HEK293 (cell line): ENCODE data around the gene USP2.

ENCODE experiments used
- CTCF ChIA-PET: fragments of 350-600 bp; formaldehyde crosslinking; extraction: SDS; loops from one replicate; lab custom pipeline; 2021; ENCODE audit warnings: antibody characterized with exemption; lab: Yijun Ruan, JAX
- POLR2A ChIA-PET: fragments of 300-600 bp; formaldehyde crosslinking; extraction: SDS; loops from one replicate; lab custom pipeline; 2020; ENCODE audit warnings: antibody characterized with exemption, inconsistent platforms; lab: Yijun Ruan, JAX
- H3K27ac ChIP-seq: fragments of 200-500 bp; sonication (Bioruptor generic); 2 replicates; pipeline ENCODE4 v1.5.1; 2014; ENCODE audit warnings: low read depth, low read length, control low read depth, inconsistent platforms; ENCODE audit errors: extremely low read depth
- H3K36me3 ChIP-seq, 2 experiments: fragments of 200-500 bp in 1 of 2; sonication (Bioruptor generic) in 1 of 2; 1 replicate in 1 of 2; 2 replicates in 1 of 2; pipeline ENCODE4 v1.5.1; 2014 to 2017; ENCODE audit warnings: inconsistent platforms in 2 of 2, low read length in 2 of 2; ENCODE audit not compliant: control insufficient read depth in 2 of 2, insufficient read depth in 1 of 2
- H3K4me1 ChIP-seq: fragments of 200-500 bp; sonication (Bioruptor generic); 2 replicates; pipeline ENCODE4 v1.5.1; 2014; ENCODE audit warnings: mild to moderate bottlenecking, low read length, inconsistent platforms; ENCODE audit not compliant: control insufficient read depth, insufficient read depth
- H3K4me3 ChIP-seq: 2 replicates; pipeline ENCODE4 v1.5.1; 2011; ENCODE audit warnings: low read depth, mild to moderate bottlenecking, control low read depth, low read length, moderate library complexity
- H3K9me3 ChIP-seq: fragments of 200-500 bp; sonication (Bioruptor generic); 2 replicates; pipeline ENCODE4 v1.5.1; 2014; ENCODE audit warnings: low read depth, low read length, inconsistent platforms; ENCODE audit not compliant: control insufficient read depth, insufficient read depth
- ELK4 ChIP-seq: IDR thresholded peaks from 2 replicates; pipeline ENCODE4 v1.6.1; 2011; ENCODE audit warnings: mild to moderate bottlenecking, low read depth, low read length, borderline replicate concordance
- KLF9 ChIP-seq: fragments of 450-650 bp; formaldehyde crosslinking; IDR thresholded peaks from 2 replicates; pipeline ENCODE4 v1.5.1; 2016; ENCODE audit warnings: missing biosample characterization, missing genetic modification characterization, low read depth
- OSR2 ChIP-seq: fragments of 450-650 bp; formaldehyde crosslinking; IDR thresholded peaks from 2 replicates; pipeline ENCODE4 v1.5.1; 2016; ENCODE audit warnings: missing biosample characterization, missing genetic modification characterization
- OVOL3 ChIP-seq: fragments of 450-650 bp; formaldehyde crosslinking; IDR thresholded peaks from 2 replicates; pipeline ENCODE4 v1.5.1; 2016; ENCODE audit warnings: missing biosample characterization, missing genetic modification characterization
- PATZ1 ChIP-seq: fragments of 450-650 bp; formaldehyde crosslinking; IDR thresholded peaks from 2 replicates; pipeline ENCODE4 v1.5.1; 2016; ENCODE audit warnings: missing biosample characterization, missing genetic modification characterization
- SCRT1 ChIP-seq: fragments of 450-650 bp; formaldehyde crosslinking; IDR thresholded peaks from 2 replicates; pipeline ENCODE4 v1.5.1; 2016; ENCODE audit warnings: missing biosample characterization, missing genetic modification characterization, borderline replicate concordance
- SCRT2 ChIP-seq: fragments of 450-650 bp; formaldehyde crosslinking; IDR thresholded peaks from 2 replicates; pipeline ENCODE4 v1.5.1; 2016; ENCODE audit warnings: missing biosample characterization, missing genetic modification characterization
- SP3 ChIP-seq: fragments of 450-650 bp; formaldehyde crosslinking; IDR thresholded peaks from 2 replicates; pipeline ENCODE4 v1.5.1; 2016; ENCODE audit warnings: missing biosample characterization, missing genetic modification characterization
- WT1 ChIP-seq: fragments of 450-650 bp; formaldehyde crosslinking; IDR thresholded peaks from 2 replicates; pipeline ENCODE4 v1.5.1; 2016; ENCODE audit warnings: missing biosample characterization, missing genetic modification characterization
- ZBTB20 ChIP-seq: fragments of 450-650 bp; formaldehyde crosslinking; IDR thresholded peaks from 2 replicates; pipeline ENCODE4 v1.5.1; 2016; ENCODE audit warnings: missing biosample characterization, missing genetic modification characterization
- ZFP3 ChIP-seq: fragments of 450-650 bp; formaldehyde crosslinking; IDR thresholded peaks from 2 replicates; pipeline ENCODE4 v1.5.1; 2016; ENCODE audit warnings: low read depth, missing biosample characterization, missing genetic modification characterization
- ZNF266 ChIP-seq: fragments of 450-650 bp; formaldehyde crosslinking; IDR thresholded peaks from 2 replicates; pipeline ENCODE4 v1.5.1; 2016; ENCODE audit warnings: missing biosample characterization, missing genetic modification characterization, low read depth
- ZNF280C ChIP-seq: fragments of 450-650 bp; formaldehyde crosslinking; IDR thresholded peaks from 2 replicates; pipeline ENCODE4 v1.5.1; 2016; ENCODE audit warnings: missing biosample characterization, missing genetic modification characterization
- ZNF292 ChIP-seq: fragments of 450-650 bp; formaldehyde crosslinking; IDR thresholded peaks from 2 replicates; pipeline ENCODE4 v1.5.1; 2016; ENCODE audit warnings: low read depth, missing biosample characterization, missing genetic modification characterization, borderline replicate concordance
- ZNF416 ChIP-seq: fragments of 450-650 bp; formaldehyde crosslinking; IDR thresholded peaks from 2 replicates; pipeline ENCODE4 v1.5.1; 2016; ENCODE audit warnings: missing biosample characterization, missing genetic modification characterization
- ZNF423 ChIP-seq: fragments of 450-650 bp; formaldehyde crosslinking; IDR thresholded peaks from 2 replicates; pipeline ENCODE4 v1.5.1; 2016; ENCODE audit warnings: missing biosample characterization, missing genetic modification characterization
- ZNF521 ChIP-seq: fragments of 450-650 bp; formaldehyde crosslinking; IDR thresholded peaks from 2 replicates; pipeline ENCODE4 v1.5.1; 2017; ENCODE audit warnings: missing biosample characterization, mild to moderate bottlenecking, missing genetic modification characterization
- ZNF707 ChIP-seq: fragments of 450-650 bp; formaldehyde crosslinking; IDR thresholded peaks from 2 replicates; pipeline ENCODE4 v1.5.1; 2016; ENCODE audit warnings: missing biosample characterization, missing genetic modification characterization
- ZNF76 ChIP-seq: fragments of 450-650 bp; formaldehyde crosslinking; IDR thresholded peaks from 2 replicates; pipeline ENCODE4; 2016; ENCODE audit warnings: low read depth, missing biosample characterization, missing genetic modification characterization, borderline replicate concordance
- ZNF777 ChIP-seq: fragments of 450-650 bp; formaldehyde crosslinking; IDR thresholded peaks from 2 replicates; pipeline ENCODE4 v1.5.1; 2017; ENCODE audit warnings: missing biosample characterization, missing genetic modification characterization, borderline replicate concordance
- TF ChIP-seq, protein P1 (sequence below): fragments of 450-650 bp; IDR thresholded peaks from 2 replicates; pipeline ENCODE4 v1.5.1; 2018; ENCODE audit warnings: missing biosample characterization, missing genetic modification characterization
- TF ChIP-seq, protein P2 (sequence below): fragments of 450-650 bp; formaldehyde crosslinking; IDR thresholded peaks from 2 replicates; pipeline ENCODE4 v1.5.1; 2016; ENCODE audit warnings: missing biosample characterization, missing genetic modification characterization

The USP2 gene

GRCh38 chr11:119316729-119317591 lies 64.5 kb downstream of the USP2 start, which contains the start of gene MCAM (continued):
- TF ChIP-seq ZNF423 (tag by site-specific recombination) (no peak; the same call in 1 of the 2 replicates), SCRT1 (tag by site-specific recombination) (0 out of 2 replicates have a peak, but pooled peaks have one; percentile 2), PATZ1 (0 out of 2 replicates have a peak, but pooled peaks have one; percentile 6), ZBTB20 (tag by site-specific recombination) (peak; percentile 42), SCRT2 (tag by site-specific recombination) (peak; percentile 61), SP3 (tag by site-specific recombination) (peak; percentile 34; the same call in 1 of the 2 replicates)
- TF ChIP-seq, all 188 proteins: peak for 25

DNA sequence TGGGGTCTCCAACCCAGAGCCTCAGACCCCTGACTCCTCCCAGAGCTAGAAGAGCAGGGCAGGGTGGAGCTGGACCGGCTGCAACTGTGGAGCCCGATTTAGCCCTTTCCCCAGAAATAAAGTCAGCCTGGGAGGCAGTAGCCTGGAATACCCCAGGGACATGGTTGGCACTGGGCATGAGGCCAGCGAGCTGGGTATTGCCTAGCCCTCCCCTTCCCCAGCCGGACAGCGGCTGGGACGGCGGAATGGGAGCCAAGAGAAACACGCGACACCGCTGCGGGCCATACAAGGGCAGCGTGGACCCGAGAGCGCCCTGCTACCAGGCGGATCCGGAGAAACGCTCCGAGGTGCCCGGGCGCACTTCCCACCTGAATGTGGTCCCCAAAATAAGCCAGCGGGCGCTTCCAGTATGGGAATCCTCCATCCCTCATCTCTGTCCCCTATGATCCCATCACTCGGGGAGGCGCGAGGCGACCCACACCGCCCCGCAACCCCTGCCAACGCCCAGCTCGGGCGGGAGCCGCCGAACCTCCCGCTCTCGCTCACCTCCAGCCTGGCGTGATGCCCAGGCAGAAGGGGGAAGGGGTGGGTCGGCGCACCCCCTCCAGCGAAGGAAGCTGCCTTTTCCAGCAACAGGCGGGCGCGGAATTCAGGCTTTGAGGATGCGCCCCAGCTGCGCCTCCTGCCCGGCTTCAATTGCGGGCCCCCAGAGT lies 65.3 kb downstream of the USP2 start:
- H3K36me3 ChIP-seq, result peaks cover 0 to 30% of the 10 kb centered on the region in 2 experiments; a peak in 1 of 3 replicates
- peak overlapping the region; percentile 62; the same call in 1 of the 2 replicates for H3K27ac ChIP-seq
- H3K4me1 ChIP-seq, result no peaks in the 10 kb centered on the region; the same call in 1 of the 2 replicates
- CTCF ChIA-PET, result interaction anchor here (0.7 to 15.8 kb wide), 5 partner anchors 7 to 159 kb away, joined by 3 to 151 read pairs (median 4); partner anchors contain the start of gene C1QTNF5
- peak overlapping the region; percentile 67 for H3K4me3 ChIP-seq
- POLR2A ChIA-PET, result interaction anchor here (0.5 to 4.4 kb wide), 21 partner anchors 8 to 231 kb away, joined by 3 to 35 read pairs (median 5); partner anchors contain the start of genes C2CD2L, CBL, DPAGT1 and HINFP
- H3K9me3 ChIP-seq, result no peaks in the 10 kb centered on the region
- TF ChIP-seq OSR2 (tag by site-specific recombination) (no peak), PATZ1 (peak; percentile 84), WT1 (tag by site-specific recombination) (no peak), ZNF521 (no peak), ZNF707 (no peak), OVOL3 (tag by site-specific recombination) (no peak), ZNF416 (tag by site-specific recombination) (no peak), ZFP3 (tag by site-specific recombination) (no peak), KLF9 (tag by site-specific recombination) (peak; percentile 66), ZNF266 (tag by site-specific recombination) (no peak), ZNF423 (tag by site-specific recombination) (no peak), ZNF777 (no peak), ELK4 (no peak), ZNF292 (tag by site-specific recombination) (no peak), SP3 (tag by site-specific recombination) (no peak), ZNF280C (tag by site-specific recombination) (no peak), ZNF76 (tag by site-specific recombination) (no peak)
- TF ChIP-seq, protein P1, sequence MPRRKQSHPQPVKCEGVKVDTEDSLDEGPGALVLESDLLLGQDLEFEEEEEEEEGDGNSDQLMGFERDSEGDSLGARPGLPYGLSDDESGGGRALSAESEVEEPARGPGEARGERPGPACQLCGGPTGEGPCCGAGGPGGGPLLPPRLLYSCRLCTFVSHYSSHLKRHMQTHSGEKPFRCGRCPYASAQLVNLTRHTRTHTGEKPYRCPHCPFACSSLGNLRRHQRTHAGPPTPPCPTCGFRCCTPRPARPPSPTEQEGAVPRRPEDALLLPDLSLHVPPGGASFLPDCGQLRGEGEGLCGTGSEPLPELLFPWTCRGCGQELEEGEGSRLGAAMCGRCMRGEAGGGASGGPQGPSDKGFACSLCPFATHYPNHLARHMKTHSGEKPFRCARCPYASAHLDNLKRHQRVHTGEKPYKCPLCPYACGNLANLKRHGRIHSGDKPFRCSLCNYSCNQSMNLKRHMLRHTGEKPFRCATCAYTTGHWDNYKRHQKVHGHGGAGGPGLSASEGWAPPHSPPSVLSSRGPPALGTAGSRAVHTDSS (tag by site-specific recombination), result no peak
- TF ChIP-seq, protein P2, sequence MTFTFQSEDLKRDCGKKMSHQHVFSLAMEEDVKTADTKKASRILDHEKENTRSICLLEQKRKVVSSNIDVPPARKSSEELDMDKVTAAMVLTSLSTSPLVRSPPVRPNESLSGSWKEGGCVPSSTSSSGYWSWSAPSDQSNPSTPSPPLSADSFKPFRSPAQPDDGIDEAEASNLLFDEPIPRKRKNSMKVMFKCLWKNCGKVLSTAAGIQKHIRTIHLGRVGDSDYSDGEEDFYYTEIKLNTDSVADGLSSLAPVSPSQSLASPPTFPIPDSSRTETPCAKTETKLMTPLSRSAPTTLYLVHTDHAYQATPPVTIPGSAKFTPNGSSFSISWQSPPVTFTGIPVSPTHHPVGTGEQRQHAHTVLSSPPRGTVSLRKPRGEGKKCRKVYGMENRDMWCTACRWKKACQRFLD (tag by site-specific recombination), result no peak
